Inflammatory macrophage treated with lipopolysaccharide for 4 hours (primary cell): ENCODE results near the gene SMIM44.

Source experiments
- DNase-seq: peaks from one replicate; pipeline ENCODE4 v3.0.0-alpha.2; 2020

Gene SMIM44

DNA sequence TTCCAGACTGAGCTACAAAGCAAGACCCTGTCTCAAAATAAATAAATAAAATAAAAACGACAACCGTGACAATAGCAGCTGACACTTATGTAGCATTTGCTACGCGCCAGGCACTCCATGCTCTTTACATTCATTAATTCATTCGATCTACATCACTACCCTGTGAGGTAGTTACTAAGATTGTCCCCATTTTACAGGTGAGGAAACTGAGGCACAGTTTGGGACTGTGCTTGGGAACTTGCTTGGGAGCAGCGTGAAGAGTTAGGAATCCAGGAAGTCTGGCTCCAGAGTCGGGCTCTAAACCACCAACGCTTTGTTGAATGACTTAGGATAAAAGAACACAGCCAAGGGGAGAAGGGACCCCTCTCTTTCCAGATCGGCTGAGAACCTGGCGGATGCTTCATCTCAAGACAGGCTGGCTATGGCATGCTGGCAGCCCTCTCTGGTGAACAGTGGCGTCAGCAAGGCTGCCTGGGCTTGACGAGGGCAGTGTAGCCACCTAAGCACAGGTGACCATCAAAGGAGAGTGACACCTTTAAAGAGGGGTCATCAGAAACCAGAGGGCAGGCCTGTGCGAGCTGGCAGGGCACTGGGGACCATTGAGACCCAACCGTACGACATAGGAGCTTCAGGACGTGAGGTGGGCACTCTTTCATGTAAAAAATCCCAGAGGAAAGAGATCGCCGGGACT lies 16.6 kb upstream of the SMIM44 start:
- DNase-seq: no peak

DNA sequence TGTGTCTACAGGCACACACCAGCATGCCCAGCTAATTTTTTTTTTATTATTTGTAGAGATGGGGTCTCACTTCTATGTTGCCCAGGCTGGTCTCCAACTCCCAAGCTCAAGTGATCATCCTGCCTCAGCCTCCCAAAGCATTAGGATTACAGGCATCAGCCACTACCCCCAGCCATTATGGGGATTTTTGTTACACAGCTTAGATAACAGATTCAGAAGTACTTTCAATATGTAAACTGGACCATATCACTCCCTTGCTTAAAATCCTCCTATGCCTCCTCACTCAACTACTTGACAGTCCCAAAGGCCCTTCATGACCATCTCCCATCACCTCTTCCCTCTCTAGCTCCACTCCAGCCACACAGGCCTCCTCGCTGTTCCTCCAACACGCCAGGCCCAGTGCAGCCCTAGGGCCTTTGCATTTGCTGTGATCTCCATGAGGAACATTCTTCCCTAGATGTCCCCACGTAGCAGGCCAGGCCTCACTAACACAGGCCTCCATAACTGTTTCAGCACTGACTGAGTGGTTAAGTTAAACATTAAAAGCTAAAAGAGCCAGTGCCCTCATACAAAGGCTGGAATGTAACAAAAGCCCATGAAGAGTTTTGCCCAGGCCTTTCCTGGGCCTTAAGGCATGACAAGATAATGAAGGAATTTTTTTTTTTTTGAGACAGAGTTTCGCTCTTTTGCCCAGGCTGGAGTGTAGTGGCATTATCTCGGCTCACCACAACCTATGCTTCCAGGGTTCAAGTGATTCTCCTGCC lies 14.7 kb upstream of the SMIM44 start:
- no peak for DNase-seq

DNA sequence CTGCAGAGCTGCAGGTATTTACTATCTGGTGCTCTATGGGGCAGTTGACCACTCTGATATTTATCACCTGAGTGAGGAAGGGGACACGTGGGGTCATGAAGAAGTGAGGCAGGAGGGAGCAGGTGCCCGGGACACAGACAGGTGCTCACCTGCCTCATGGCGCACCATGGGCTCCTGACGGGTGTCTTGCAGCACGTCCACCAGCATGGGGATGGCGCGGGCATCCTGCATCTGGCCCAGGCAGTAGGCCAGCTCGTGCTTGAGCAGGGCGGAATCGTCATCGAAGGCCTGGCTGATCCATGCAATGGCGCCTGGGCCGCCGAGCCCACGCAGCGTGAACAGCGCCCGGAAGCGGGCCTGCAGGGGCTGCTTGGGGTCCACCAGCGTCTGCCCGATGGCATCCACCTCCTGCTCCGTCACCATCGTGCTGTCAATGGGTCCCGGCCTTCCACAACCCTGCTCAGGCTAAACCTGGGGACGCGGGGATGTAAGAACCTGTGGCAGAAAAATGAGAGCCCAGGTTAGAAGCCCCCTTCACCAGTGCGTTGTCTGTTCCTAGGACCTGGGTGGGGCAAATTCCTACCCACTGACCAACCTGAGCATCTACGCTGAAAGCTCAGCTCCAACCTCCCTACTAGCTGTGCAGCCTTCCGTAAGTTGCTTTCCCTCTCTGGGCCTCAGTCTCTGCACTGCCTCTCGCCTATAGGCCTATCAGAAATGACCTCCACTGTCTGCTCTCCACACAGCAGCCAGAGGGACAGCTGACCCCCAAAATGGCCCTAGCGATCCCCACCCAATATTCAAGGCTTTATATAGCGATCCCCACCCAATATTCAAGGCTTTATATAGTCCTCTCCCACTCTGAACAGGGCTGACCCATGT lies 13.4 kb upstream of the SMIM44 start:
- no peak for DNase-seq

DNA sequence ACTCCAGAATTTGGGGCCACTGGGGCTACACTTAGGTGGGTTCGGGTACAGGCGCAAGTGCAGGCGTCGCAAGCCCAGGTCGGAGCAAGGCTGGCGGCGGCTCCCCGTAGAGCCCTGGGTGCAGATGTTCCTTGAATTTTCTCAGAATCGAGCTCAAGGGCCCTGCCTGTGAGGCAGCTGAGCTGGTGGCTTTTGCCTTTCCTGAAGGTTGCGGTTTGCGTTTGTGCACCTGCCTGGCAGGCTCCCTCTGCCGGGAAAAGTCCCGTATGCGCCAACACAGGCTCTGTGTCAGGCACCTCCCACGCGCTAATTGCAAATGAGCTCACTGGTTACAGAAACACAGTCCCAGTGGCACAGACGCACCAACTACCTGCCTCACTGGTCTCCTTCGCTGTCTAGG lies 11.3 kb upstream of the SMIM44 start:
- no peak for DNase-seq

DNA sequence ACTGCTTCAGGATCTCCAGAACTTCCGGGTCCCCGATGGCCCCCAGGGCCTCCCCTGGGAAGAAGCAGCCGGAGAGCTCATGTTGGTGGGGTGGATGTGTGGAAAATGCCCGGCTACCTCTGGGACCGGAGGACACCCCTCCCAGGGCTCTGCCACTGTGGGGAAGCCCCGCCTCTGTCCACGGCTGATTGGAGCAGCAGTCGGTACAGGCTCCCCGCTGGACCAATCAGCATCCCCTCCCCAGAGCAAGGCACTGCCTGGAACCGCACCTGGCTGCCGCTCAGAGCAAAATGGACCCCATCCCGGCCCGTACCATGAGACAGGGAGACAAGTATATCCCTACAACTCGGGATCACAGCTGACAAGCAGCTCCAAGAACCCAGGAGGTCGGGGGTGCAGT lies 10.8 kb upstream of the SMIM44 start:
- no peak for DNase-seq

DNA sequence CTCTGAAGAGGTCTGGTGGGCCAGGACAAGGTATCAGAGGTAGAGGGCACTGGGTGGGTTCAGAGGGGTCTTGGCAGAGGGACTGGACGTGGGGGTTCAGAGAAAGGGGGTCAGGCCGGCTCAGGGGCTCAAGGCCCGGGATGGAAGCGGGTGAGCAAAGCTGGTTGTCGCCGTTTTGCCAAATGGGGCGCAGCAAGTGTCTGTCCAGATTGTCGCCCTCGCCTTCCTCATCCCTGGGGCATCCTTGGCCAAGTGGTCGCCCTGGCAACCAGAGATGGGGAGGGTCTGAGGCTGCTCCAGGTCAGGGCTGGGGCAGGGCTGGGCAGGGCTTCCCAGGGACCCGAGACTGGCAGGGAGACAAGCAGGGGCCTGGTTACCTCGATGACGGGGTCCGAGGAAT lies 10.4 kb upstream of the SMIM44 start:
- no peak for DNase-seq

DNA sequence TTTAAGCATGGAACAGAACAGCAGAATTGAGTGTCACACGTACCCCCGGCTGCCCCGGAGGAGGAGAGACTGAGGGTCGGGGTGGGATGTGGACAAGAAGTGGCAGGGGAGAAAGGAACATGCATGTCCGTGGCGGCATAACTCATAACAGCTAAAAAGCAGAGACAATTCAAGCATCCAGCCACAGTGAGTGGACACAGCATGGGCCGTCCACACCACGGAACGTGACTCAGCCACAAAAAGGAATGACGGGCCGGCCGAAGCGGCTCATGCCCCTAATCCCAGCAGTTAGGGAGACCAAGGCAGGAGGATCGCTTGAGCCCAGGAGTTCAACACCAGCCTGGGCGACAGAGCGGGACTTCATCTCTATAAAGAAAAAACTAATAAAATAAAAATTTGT lies 9.7 kb upstream of the SMIM44 start:
- DNase-seq: no peak

DNA sequence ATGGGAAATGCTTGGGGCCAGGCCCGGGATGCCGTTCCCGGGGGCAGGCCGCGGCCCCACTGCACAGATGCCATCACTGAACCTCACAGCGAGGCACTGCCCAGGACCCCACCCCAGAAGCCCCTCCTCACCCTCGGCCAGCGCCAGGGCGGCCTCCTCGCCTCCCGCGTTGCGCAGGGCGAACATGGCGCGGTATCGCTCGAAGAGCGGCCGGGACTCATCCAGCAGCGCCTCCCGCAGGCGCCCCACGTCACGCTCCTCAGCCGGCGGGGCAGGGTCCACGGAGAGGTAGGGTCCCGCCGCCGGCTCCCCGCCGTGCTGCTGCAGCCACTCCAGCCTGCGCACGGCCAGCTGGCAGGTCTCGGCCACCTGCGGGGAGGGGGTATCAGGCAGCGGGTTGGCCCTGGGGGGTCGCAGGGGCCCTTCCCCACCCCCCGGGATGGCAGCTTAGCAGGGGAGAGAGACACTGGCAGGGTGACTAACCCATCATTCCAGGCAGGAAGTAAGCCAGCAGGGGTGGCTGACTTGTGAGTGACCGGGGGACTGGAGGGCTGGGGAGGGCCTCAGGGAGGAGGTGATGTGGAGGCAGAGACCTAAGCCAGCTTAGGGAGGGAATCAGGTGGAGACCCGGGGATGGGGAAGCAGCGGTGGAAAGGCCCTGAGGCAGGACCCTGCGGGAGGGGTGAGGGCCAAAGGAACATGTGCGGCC lies 9.0 kb upstream of the SMIM44 start:
- no peak for DNase-seq

DNA sequence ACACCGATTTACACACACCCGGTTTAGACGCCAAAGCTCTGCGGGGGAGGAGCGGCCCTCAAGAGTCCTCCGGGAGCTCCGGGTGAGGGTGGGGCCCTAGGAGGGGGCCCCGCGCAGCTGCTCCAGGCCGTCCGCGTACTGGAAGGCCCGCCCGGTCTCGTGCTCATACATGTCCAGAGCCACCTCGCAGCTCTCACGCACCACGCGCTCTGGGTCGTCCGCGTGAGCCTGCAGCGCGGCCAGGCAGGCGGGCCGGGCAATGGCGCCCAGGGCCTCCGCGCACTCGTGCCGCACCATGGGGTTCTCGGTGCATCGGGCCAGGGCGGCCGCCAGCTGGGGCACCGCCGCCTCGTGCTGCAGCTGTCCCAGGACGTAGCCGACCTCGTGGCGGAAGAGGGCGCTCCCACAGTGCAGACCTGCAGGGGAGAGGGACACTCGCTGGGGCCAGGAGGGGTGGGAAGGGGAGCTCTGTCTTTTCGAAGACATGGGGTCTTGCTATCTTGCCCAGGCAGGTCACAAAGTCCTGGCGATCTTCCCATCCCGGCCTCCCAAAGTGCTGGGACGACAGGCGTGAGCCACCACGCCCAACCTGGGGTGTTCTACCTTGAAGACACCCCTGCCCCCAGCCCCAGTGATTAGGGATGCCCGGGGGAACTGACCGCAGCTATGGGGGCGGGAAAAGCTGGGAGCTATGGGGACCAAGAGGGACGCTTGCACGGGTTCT lies 8.3 kb upstream of the SMIM44 start:
- no peak for DNase-seq

DNA sequence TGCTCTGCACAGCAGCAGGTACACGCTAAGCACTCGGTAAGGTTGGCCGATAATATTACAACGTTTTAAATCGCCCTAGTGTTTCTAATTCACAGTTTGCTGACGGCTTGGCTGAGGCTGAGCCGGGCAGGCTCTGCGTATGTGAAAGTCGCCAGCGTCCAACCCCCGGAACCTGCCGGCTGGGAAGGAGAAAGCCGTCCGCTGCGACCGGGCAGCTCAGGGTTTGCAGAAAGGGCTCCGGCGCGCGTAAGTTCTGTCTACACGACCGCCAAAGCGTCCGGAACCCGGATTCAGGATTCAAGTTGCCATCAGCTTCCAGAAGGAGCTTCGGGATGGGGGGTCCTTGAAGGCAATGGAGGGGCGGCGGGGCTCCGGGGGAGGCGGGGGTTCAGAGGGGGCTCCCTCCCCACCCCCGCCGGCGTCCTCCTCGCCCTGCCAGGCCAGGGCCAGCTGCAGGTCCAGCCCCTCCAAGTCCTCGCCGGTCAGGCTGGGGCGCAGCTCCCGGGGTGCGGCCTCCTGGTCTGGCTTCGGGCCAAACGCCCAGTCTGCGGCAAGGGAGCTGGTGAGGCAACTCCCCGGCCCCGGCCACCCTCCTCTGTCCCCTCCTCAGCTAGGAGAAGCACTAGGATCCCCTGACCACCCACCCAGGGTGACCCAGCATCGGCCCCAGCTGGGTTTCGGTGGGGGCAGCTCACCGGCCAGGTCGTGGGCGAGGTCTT lies 575 bp downstream of the SMIM44 start:
- no peak for DNase-seq

DNA sequence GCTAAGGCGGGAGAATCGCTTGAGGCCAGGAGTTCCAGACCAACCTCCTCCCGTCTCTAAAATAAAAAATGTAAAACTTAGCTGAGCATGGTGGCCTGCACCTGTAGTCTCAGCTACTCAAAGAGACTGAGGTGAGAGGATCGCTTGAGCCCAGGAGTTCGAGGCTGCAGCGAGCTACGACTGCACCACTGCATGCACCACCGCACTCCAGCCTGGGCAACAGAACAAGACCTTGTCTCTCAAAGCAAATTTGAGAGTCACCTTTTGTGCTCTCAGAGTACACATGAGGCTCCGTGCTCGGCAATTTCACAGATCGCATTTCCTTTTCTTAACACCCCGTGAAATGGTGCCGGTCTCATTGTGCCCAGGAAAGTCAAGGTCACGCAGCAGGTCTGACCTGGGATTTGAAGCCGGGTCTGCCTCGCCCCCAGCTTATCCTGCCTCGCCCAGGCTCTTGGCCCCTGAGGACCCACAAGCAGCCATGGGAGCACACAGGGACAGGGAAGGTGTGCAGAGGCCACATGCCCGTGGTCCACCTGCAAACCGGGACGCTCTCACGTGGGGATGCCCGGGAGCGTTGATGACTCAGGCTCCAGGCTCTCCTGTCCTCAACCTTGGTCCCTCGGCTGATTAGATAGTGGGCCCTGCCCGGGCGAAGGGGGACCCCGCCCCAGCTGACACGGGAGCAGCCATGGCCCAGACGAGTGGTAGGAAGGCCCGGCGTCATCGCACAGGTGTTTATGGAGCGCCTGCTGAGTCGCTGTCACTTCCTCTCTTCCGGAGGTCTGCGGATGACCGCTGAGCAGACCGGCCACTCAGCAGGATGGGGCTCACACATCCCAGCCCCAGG lies 1.8 kb downstream of the SMIM44 start:
- DNase-seq: no peak

DNA sequence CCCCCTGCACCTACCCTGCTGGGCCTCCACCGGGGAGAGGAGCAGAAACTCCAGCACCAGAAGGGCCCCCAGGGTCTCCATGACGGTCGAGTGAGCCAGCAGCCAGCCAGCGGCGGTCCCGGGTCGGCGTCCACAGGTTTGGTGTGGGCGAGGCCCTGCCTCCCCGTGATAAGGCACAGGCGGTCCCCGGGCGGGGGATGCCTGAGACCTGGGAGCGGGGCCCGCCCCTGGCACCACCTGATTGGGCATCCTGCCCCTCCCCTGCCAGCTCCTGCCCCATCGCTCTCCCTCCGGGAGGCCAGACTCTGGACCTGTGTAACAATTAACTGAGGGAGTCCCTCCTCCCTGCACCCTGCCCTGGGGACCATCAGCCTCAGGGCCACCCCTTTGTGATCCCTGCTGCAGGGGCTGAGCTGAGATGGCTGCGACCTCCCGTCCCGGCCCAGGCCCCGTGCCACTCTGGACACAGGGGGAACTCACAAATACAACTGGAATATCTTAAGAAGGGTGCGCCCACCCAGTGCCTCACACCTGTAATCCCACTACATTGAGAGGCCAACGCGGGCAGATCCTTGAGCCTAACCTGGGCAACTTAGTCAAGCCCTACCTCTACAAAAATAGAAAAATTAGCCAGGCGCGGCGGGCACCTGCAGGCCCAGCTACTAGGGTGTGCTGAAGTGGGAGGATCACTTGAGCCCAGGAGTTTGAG lies 2.7 kb downstream of the SMIM44 start, which contains the start of gene SMIM24:
SMIM24 (minus strand) TSS at position 143 of the 709 bp plus-strand sequence; CDS start at position 81, 62 bp downstream.
- no peak for DNase-seq

DNA sequence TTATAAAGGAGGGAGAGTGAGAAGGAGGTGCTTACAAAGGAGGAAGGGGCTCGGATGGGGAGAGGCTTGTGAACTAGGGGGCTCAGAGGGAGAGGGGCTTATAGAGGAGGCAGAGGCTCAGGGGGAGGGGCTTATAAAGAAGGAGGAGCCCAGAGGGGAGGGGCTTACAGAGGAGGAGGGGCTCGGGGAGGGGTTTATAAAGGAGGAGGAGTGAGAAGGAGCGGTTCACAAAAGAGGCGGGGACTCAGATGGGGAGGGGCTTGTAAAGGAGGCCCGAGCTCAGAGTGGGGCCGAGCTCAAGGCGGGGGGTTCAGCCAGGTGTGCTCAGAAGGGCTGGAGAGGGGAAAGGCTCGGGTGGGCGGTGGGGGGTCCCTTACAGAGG lies 3.4 kb downstream of the SMIM44 start:
- DNase-seq: peak; percentile 22

DNA sequence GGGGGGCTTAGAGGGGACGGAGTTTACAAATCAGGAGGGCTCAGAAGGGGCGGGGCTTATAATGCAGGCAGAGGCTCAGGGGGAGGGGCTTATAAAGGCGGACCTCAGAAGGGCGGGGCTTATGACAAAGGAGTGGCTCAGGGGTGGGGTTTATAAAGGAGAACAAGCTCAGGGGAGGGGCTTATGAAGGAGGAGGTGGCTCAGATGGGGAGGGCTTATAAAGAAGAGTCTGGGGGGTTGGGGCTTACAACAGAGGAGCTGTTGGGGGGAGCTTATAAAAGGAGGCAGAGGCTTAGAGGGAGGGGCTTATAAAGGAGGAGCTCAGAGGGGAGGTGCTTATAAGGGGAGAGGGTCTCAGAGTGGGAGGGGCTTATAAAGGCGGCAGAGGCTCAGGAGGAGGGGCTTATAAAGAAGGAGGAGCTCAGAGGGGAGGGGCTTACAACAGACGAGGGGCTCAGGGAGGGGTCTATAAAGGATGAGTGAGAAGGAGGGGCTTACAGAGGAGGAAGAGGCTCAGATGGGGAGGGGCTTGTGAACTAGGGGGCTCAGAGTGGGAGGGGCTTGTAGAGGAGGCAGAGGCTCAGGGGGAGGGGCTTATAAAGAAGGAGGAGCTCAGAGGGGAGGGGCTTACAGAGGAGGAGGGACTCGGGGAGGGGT lies 3.9 kb downstream of the SMIM44 start:
- peak; percentile 71 for DNase-seq

DNA sequence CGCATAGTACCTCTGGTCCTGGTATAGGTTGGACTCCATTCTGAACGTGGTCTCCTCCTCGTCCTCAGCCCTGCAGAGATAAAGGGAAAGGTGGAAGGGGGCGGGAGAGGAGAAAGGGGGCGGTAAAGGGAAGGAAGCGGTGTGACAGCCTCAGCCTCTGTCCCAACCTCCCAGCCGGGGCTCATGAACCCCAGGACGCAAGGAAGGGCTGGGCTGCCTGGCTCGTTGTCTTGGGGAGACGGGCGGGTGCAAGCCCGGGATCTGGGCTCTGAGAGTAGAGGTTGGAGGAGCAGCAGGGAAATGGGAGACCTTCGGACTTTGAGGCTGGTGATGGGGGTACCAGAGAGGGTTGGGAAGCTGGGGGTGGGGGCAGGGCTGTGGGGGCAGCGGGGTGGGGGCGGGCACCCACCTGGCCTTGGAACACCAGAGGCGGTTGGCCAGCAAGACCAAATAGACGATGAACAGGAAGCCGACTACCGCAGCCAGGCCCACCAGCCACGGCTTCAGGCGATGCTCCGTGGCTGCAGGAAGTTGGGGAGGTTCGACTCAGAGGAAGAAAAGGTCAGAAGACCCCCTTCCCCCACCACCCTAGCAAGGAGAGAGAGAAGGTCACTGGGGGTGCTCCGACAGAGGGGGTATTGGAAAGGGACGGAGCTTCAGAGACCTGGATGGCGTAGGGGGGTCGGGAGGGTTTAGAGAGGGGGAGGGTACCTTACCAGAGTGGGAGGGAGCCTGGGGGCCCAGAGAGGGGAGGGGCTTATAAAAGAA lies 4.6 kb downstream of the SMIM44 start:
- no peak for DNase-seq

DNA sequence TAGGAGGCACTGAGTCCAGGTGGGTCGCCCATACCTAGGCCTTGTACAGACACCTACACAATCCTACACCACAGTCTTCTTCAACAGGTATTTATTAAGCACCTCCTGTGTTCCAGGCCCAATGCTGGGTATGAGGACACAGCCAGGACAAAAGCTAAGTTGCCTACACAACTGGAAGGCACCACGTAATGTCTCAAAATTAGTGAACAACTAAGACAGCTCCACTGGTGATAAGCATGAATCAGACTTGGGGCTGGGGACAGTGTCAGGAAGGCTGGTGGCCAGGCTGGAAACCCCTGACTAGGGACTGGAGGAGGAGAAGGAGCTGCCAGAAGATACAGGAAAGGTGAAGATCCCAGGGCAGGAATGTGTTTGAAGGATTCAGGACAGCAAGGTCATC lies 5.3 kb downstream of the SMIM44 start:
- DNase-seq: peak; percentile 8

DNA sequence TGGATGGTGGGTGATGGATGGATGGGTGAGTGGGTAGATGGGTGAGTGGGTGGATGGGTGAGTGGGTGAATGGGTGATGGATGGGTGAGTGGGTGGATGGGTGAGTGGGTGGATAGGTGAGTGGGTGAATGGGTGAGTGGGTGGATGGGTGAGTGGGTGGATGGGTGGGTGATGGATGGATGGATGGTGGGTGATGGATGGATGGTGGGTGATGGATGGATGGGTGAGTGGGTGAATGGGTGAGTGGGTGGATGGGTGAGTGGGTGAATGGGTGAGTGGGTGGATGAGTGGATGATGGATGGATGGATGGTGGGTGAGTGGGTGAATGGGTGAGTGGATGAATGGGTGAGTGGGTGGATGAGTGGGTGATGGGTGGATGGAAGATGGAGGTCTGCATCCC lies 5.7 kb downstream of the SMIM44 start:
- DNase-seq: no peak

DNA sequence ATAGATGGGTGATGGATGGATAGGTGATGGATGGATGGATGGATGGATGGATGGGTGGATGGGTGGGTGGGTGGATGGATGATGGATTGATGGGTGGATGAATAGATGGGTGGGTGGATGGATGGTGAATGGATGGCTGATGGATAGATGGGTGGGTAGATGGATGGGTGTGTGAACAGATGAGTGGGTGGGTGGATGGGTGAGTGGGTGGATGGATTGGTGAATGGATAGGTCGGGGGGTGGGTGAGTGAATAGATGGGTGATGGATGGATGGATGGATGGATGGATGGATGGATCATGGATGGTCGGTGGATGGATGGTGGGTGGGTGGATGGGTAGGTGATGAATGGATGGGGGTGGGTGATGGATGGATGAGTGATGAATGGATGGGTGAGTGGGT lies 6.4 kb downstream of the SMIM44 start:
- DNase-seq: no peak

DNA sequence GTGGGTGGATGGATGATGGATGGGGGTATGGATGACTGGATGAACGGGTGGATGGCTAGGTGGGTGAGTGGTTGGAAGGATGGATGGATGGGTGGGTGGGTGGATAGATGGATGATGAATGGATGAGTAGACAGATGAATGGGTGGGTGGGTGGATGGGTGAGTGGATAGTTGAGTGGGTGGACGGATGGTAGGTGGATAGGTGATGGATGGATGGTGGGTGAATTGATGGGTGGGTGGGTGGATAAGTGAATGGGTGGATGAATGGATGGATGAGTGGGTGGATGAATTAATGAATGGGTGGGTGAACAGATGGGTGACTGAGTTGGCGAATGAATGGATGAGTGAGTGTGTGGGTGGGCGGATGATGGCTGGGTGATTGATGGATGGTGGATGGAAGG lies 7.8 kb downstream of the SMIM44 start:
- DNase-seq: no peak
